NT2/D1 (cell line): ENCODE measurements around the gene HAPSTR1.

Experiments
- SUZ12 ChIP-seq: IDR thresholded peaks from 2 replicates; pipeline ENCODE4 v1.6.1; 2011; ENCODE audit not compliant: insufficient read length, insufficient read depth; ENCODE audit errors: extremely low read depth
- ZNF274 ChIP-seq: IDR thresholded peaks from 2 replicates; pipeline ENCODE4 v1.6.1; 2011; ENCODE audit warnings: mild to moderate bottlenecking, low read depth, low read length

DNA sequence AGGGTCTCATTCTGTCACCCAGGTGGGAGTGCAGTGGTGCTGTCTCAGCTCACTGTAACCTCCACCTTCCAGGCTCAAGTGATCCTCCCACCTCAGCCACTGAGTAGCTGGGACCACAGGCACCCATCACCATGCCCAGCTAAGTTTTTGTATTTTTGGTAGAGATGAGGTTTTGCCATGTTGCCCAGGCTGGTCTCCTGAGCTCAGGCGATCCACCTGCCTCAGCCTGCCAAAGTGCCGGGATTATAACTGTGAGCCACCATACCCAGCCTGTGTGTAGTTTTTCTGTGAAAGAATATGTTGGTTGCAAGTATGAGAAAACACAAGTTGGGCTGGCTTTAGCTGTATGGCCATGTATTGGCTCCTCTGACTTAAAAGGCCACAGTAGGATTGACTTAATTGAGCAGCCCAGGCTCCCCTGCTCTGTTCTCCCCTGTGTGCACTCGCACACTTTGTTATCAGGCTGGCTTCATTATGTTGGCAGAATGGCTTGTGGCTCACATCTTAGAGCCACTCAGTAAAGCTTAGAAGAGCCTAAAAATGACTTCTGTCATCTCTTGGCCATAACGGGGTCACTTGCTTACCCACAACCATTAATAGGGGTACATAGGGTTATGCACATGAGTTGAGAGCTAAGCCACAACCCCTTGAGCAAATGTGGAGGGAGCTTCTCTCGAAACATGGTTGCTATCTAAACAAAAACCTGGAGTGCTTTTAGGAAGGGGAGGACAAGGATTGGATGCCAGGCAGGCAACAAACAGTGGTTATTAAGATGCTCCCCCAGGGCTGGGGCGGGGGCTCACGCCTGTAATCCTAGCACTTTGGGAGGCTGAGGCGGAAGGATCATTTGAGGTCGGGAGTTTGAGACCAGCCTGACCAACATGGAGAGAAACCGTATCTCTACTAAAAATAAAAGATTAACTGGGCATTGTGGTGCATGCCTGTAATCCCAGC, 6.1 kb downstream of the HAPSTR1 start:
- no peak for TF ChIP-seq ZNF274
- TF ChIP-seq SUZ12: no peak
